G401.6 (cell line): Measurements from ENCODE around the gene KIF11.

ENCODE experiments used
- FAIRE-seq: peaks from 2 replicates; lab custom pipeline; 2012; peaks lifted over from hg19 to GRCh38; lab: Jason Lieb, UNC

The KIF11 gene

GRCh38 chr10:92688573-92688926 is 95.6 kb downstream of the KIF11 start:
- no peak for FAIRE-seq

GRCh38 chr10:92688927-92689662 is 96.2 kb downstream of the KIF11 start:
- no peak for FAIRE-seq

- no peak for FAIRE-seq
Measured at GRCh38 chr10:92689663-92690210, 96.8 kb downstream of the KIF11 start, which contains the start of gene HHEX. TSS of gene HHEX (plus strand) at chr10:92689955. CDS start at chr10:92689987, 32 bp downstream.

- FAIRE-seq = no peak
Measured at GRCh38 chr10:92690211-92690914, 97.4 kb downstream of the KIF11 start.

- FAIRE-seq = no peak
Measured at GRCh38 chr10:92690915-92691590, 98.1 kb downstream of the KIF11 start.

- no peak for FAIRE-seq
Measured at GRCh38 chr10:92691591-92692079, 98.7 kb downstream of the KIF11 start.

- FAIRE-seq = no peak
Measured at GRCh38 chr10:92692080-92692671, 99.2 kb downstream of the KIF11 start.

GRCh38 chr10:92692697-92693533 is 100.0 kb downstream of the KIF11 start:
- FAIRE-seq = no peak

GRCh38 chr10:92693534-92693893 is 100.6 kb downstream of the KIF11 start:
- peak; percentile 49 for FAIRE-seq

- no peak for FAIRE-seq
Measured at GRCh38 chr10:92695679-92696605, 103.0 kb downstream of the KIF11 start.

- FAIRE-seq = no peak
Measured at GRCh38 chr10:92696606-92697383, 103.9 kb downstream of the KIF11 start.

- no peak for FAIRE-seq
Measured at GRCh38 chr10:92697663-92698511, 105.0 kb downstream of the KIF11 start.

GRCh38 chr10:92699193-92699517 is 106.2 kb downstream of the KIF11 start:
- no peak for FAIRE-seq

- FAIRE-seq = no peak
Measured at GRCh38 chr10:92699518-92700381, 106.8 kb downstream of the KIF11 start.

- FAIRE-seq = no peak
Measured at GRCh38 chr10:92702301-92702916, 109.5 kb downstream of the KIF11 start.
